Progenitor cell of endocrine pancreas (in vitro differentiated cells): ENCODE measurements around the gene ZFC3H1. TPM values are rescaled to one million over a fixed set of nuclear protein-coding genes. Genes with fewer than 3 reads are reported as not detected.

Experiments
- DNase-seq: peaks from one replicate; pipeline ENCODE4 v3.0.0; 2021; ENCODE audit warnings: low spot score; ENCODE audit not compliant: unreplicated experiment
- H3K27ac Mint-ChIP-seq: 2 replicates; pipeline ENCODE4 v1.8.0; 2021; ENCODE audit warnings: mild to moderate bottlenecking, moderate library complexity, mixed read lengths
- H3K27me3 Mint-ChIP-seq: 2 replicates; pipeline ENCODE4 v1.8.0; 2021; ENCODE audit warnings: mixed read lengths
- H3K36me3 Mint-ChIP-seq: 2 replicates; pipeline ENCODE4 v1.8.0; 2022; ENCODE audit warnings: mixed read lengths; ENCODE audit not compliant: insufficient read depth
- H3K4me1 Mint-ChIP-seq: 2 replicates; pipeline ENCODE4 v1.8.0; 2021; ENCODE audit warnings: low read depth, mixed read lengths
- H3K4me3 Mint-ChIP-seq: 2 replicates; pipeline ENCODE4 v1.8.0; 2021; ENCODE audit warnings: low read depth, mild to moderate bottlenecking, moderate library complexity, mixed read lengths
- H3K9me3 Mint-ChIP-seq: 2 replicates; pipeline ENCODE4 v1.8.0; 2021; ENCODE audit warnings: low read depth, mixed read lengths
- total RNA-seq: library from RNA; stranded (reverse); gene quantifications from 2 replicates; pipeline ENCODE4 v1.2.1, GENCODE V29; 2021
- TF ChIP-seq, protein P1 (sequence below): fragments of 200-600 bp; sonication (generic); IDR thresholded peaks from one replicate; pipeline ENCODE4 v1.5.0; 2021; ENCODE audit warnings: antibody characterized with exemption, mild to moderate bottlenecking; ENCODE audit not compliant: unreplicated experiment

The ZFC3H1 gene
- total RNA-seq, 1 donor from 2014 or later, result 54.7 TPM

- H3K27me3 Mint-ChIP-seq, result no peaks in the 10 kb centered on the region
- peaks cover 11% of the 10 kb centered on the region for H3K4me1 Mint-ChIP-seq
- no peak for DNase-seq
- H3K36me3 Mint-ChIP-seq, result no peaks in the 10 kb centered on the region
- peak overlapping the region; percentile 78 for H3K27ac Mint-ChIP-seq
- TF ChIP-seq, protein P1, sequence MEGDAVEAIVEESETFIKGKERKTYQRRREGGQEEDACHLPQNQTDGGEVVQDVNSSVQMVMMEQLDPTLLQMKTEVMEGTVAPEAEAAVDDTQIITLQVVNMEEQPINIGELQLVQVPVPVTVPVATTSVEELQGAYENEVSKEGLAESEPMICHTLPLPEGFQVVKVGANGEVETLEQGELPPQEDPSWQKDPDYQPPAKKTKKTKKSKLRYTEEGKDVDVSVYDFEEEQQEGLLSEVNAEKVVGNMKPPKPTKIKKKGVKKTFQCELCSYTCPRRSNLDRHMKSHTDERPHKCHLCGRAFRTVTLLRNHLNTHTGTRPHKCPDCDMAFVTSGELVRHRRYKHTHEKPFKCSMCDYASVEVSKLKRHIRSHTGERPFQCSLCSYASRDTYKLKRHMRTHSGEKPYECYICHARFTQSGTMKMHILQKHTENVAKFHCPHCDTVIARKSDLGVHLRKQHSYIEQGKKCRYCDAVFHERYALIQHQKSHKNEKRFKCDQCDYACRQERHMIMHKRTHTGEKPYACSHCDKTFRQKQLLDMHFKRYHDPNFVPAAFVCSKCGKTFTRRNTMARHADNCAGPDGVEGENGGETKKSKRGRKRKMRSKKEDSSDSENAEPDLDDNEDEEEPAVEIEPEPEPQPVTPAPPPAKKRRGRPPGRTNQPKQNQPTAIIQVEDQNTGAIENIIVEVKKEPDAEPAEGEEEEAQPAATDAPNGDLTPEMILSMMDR, result no peak
- no peaks in the 10 kb centered on the region for H3K9me3 Mint-ChIP-seq
- peak overlapping the region; percentile 89 for H3K4me3 Mint-ChIP-seq
These were observed 21.8 kb upstream of the ZFC3H1 start for GRCh38 chr12:71685312-71685906.

DNA sequence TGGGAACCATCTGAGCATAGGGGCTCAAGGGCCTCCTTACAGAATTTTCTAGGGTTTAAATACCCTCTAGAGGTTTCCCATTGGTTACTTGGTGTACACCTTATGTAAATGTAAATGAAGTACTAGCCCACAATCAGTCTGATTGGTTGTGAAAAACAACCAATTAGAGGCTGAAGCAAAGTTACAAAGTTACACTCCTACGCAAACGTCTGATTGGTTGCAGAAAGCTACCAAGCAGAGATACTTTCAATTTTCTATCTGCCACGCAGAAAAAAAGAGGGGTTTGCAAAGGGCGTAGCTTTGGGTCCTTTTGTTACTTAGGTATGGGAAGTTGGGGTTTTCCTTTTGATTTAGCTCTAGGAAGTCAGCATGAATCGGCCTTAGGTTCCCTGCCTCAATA, 20.4 kb upstream of the ZFC3H1 start:
- peaks cover 11% of the 10 kb centered on the region for H3K4me1 Mint-ChIP-seq
- no peak overlapping the region for H3K4me3 Mint-ChIP-seq
- no peaks in the 10 kb centered on the region for H3K27me3 Mint-ChIP-seq
- H3K27ac Mint-ChIP-seq, result no peak overlapping the region
- no peaks in the 10 kb centered on the region for H3K9me3 Mint-ChIP-seq
- TF ChIP-seq, protein P1, result no peak
- no peak for DNase-seq
- no peaks in the 10 kb centered on the region for H3K36me3 Mint-ChIP-seq

DNA sequence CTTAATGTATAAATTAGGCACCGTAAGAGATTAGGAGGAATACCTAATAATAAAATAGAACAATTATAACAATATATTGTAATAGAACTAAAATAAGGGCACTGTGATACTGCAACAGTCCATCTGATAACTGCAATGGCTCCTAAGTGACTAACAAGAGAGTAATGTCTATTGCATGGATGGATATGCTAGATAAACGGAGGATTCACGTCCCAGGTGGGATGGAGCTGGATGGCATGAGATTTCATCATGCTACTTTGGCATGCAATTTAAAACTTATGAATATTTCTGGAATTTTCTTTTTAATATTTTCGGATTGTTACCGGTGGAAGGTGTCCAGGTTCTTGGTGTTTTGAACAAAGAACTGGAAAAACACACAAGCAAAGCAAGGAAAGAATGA, 20.0 kb upstream of the ZFC3H1 start:
- TF ChIP-seq, protein P1, result no peak
- Mint-ChIP-seq H3K27me3 (no peaks in the 10 kb centered on the region), H3K27ac (no peak overlapping the region)

GRCh38 chr12:71682466-71682865, 18.8 kb upstream of the ZFC3H1 start:
- TF ChIP-seq, protein P1, result no peak
- Mint-ChIP-seq H3K27me3 (no peaks in the 10 kb centered on the region), H3K4me1 (peaks cover 1% of the 10 kb centered on the region), H3K36me3 (no peaks in the 10 kb centered on the region), H3K4me3 (no peak overlapping the region), H3K9me3 (no peaks in the 10 kb centered on the region), H3K27ac (no peak overlapping the region)
- DNase-seq, result no peak

More for the DNA sequence above, 20.0 kb upstream of the ZFC3H1 start:
- no peak overlapping the region for H3K4me3 Mint-ChIP-seq
- no peaks in the 10 kb centered on the region for H3K36me3 Mint-ChIP-seq
- no peak for DNase-seq
- H3K4me1 Mint-ChIP-seq, result peaks cover 10% of the 10 kb centered on the region
- no peaks in the 10 kb centered on the region for H3K9me3 Mint-ChIP-seq

- H3K4me1 Mint-ChIP-seq, result peaks cover 11% of the 10 kb centered on the region
- peaks cover 6% of the 10 kb centered on the region for H3K36me3 Mint-ChIP-seq
- H3K27me3 Mint-ChIP-seq, result no peaks in the 10 kb centered on the region
- H3K4me3 Mint-ChIP-seq, result no peak overlapping the region
- TF ChIP-seq, protein P1, result no peak
- H3K27ac Mint-ChIP-seq, result peak overlapping the region; percentile 19
- no peak for DNase-seq
- no peaks in the 10 kb centered on the region for H3K9me3 Mint-ChIP-seq
These were observed 8.2 kb upstream of the ZFC3H1 start for GRCh38 chr12:71671816-71672215.
